Suppressor macrophage (primary cell): ENCODE results near the gene SMTN.
"Not testable (repeated sequence)": the region's sequence is repeated elsewhere in the genome, so short reads cannot be mapped to it uniquely, and the experiment has no call there.

Experiments used
- DNase-seq, 4 experiments: peaks; one replicate each; pipeline ENCODE4 v3.0.0-alpha.2; 2020 to 2022

SMTN gene

DNA sequence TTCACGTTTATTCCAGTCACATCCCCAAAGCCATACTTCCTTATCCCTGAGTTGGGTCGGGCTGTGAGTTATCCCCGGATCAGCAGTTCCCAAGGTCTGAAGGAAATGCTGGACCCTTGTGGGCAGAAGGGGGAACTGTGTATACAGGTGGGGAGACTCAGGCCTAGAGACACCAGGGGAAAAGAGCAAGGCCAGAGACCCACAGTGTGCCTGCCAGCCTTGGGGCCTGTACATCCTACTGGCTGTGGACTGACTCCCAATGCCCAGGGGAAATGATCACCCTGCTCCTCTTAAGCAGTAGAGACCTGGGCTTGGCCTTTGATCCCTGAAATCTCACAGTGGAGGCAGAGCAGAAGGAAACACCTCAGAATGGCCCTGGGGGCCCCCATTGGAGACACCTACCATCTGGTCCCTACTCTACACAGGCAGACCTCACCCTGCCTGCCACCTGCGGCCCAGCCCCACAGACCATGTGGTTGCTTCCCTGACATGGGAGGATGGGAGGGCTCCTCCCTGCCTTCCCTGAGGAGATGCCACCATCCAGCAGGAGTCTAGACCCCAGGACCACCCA, 25.0 kb downstream of the SMTN start:
- DNase-seq = no peak

DNA sequence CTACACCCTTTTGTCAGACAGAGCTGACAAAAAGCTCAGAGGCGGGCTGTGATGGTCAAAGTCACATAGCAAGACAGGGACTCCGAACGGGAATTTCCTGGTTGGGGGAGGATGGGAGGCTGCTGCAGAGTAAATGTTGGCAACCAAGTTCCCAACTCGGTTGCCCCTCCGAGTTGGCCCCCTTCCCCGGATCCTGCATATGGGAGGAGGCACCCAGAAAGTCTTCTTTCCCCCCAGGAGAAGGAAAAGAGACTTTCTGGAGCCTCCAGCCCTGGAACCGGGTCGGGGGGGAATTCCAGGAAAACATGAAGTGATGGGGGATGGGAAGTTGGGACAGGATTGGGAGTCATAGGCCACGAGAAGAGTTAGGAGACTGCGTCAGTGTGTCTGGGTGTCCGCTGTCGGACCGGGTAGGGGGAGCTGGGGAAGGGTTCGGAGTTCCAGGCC, 25.6 kb downstream of the SMTN start:
- no peak for DNase-seq

DNA sequence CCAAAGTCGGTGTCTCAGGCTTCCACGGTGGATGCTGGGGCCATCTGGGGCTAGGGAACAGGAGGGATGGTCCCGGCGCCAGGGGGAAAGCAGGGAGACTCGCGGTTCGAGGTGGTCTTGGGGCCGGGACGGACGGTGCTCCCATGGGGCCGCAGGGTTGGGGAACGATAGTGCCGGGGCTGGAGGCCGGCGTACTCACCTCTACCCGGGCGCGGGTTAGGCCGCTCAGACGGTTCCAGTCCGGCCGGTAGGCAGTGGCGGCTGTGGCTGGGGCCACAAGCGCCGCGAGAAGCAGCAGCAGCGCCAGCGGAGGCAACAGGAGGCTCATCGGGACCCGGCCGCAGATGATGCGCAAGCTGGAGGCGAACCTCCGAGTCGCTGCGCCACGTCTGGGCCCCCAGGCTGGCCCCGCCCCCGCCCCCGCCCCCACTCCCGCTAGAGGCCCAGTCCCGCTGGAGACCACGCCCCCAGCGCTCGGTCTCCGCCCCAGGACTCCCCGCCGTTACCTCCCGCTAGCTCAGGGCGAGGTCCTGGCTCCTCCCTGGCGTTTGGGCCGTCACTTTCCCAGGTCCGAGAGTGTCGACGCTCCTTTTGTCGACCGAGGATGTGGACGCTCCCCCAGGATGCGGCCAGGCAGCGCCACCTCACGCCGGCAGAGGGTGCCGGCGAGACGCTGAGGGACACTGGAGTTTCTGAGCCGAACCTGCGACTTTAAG, 26.2 kb downstream of the SMTN start, which contains the start of gene SELENOM:
Gene SELENOM (minus strand): TSS at position 391 of the 716 bp plus-strand sequence. CDS start 63 bp downstream, at position 328.
- peak; percentile 94 to 97 (median 96) for DNase-seq

DNA sequence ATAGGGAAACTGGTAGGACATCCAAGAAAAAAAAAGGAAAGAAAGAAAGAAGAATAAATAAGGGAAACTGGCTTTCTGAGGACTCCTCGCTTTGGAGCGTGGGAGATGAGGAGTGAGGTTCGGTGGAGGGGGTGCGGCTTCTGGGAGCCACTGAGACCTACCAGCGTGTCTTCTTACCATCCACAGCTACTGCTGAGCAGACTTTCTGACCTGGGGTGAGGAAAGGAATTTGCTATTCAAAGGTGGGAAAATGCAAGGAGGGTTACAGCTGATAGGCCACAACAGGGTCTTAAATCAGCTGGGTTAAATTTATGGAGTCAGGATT, 26.7 kb downstream of the SMTN start:
- DNase-seq = no peak

DNA sequence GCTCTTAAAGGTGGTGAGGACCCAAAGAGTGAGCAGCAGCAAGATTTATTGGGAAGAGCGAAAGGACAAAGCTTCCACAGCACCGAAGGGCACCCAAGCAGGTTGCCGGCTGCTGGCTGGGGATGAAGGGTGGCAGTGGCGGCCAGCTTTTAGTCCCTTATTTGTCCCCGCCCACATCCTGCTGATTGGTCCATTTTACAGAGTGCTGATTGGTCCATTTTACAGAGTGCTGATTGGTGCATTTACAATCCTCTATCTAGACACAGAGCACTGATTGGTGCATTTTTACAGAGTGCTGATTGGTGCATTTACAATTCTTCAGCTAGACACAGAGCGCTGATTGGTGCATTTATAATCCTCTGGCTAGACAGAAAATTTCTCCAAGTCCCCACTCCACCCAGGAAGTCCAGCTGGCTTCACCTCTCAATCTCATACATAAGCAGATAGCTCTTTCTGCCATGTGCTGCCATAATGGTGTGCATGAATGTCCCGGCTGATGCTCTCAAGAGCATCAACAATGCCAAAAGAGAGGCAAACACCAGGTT, 31.5 kb downstream of the SMTN start:
- DNase-seq = not testable (repeated sequence)

DNA sequence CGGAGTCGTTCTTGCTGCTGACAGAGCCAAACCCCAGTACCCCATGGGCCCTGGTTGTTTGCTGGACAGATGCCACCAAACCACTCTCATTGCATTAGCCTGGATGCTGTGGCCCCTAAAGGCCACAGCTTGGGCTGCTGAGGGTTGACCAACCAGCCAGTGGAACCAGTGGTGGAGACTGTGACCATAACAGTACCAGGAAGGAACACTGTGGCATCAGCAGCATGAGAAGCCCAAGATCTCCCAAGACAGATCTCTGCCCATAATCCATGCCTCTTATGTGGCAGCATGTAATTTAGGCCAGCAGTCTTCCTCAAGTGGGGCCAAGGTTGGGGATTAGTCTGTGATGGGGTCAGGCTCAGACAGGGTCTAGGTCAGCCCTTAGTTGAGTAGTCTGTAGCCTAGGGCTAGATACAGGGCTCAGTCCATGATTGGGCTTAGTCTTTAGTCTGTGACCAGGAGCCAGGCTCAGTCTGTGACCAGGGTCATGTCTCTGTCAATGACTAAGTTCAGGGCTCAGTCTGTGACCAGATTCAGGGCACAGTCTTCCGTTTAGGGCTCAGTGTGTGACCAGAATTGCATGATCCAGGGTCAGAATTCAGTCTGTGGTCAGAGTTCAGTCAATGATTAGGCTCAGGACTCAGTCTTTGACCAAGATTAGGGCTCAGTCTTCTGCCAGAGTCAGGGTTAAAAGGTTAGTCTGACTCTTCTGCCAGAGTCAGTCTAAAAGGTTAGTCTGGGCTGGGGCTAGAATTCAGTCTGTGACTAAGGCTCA, 37.1 kb downstream of the SMTN start:
- no peak for DNase-seq

DNA sequence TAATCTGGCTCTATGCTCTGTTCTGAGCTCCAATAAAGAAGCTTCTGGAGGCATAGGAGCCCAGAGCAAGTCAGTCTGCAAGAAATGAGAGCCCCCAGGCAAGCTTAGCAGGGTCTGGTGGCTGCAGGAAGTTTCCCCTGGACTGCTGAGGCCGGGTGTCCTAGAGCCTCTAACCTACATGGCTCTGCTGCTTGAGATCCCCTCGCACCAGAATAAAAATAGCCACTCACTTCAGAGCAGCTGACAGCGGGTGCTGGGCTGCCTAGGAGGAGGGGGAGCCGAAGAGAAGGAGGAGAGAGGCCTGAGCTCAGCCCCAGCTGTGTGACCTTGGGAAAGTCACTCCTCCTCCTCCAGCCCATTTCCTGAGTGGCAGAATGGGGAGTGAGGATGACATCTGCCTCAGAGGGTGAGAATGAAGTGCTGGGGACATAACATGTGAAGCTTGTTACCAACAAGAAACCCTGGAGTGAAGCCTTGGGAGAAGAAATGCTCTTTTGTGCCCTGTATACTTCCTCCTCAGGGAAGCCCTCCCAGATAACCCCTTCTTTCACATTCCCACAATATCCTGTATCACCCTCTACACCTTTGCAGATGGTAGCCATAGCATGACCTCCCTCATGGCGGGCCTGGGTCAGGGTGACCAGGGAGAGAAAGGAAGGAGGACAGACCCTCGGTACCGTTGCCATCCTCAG, 38.1 kb downstream of the SMTN start:
- no peak for DNase-seq

DNA sequence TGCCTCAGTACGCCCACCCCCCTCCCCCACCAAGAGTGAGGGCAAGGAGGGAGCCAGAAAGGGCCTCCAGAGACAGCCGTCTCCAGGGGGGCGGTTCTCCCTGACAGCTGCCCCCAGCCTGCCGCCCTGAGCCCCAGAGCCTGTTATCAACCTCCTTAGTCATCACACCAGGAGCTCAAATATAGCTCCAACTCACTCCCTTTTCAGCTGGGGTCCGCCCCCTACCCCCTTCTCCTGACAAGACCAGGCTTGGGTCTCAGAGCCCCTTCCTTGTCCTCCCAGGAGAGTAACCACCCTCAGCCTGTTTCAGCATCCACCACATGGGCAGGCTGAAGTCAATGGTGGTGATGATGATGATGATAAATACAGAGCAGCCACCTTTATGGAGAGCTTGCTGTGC, 39.1 kb downstream of the SMTN start:
- DNase-seq = no peak

DNA sequence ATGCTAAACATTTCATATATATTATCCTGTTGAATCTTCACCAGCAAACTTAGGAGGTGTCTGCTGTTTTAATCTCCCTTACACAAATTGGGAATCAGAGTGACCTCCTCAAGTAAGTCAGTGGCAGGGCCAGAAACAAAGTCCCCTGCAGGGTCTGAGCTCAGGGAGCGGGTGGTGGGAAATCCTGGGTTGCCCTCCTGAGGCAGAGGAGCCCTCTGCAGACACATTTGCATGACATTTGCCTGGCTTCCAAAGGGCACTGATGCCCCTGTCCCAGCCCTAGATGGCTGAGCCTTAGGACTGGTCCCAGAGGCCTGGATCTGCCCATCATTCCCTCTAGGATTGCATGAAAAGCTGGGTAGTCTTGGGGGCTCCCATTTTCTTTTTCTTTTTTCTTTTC, 39.5 kb downstream of the SMTN start:
- DNase-seq = no peak

DNA sequence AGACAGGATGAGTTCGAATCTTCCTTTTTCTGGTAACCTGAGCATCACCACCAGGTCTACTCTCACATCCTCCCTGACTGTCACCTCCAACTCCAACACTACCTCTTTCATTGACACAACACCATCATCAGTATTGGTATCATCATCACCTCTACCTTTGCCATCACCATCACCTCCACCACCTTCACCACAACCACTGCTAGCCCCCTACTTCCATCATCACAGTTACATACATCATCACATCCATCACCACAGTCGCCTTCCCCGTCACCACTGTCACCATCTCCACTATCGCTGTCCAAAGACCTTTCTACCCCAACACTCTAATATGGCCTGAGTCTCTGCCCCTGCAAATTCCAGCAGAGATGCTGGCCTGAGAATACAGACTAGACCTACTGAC, 40.3 kb downstream of the SMTN start:
- no peak for DNase-seq

DNA sequence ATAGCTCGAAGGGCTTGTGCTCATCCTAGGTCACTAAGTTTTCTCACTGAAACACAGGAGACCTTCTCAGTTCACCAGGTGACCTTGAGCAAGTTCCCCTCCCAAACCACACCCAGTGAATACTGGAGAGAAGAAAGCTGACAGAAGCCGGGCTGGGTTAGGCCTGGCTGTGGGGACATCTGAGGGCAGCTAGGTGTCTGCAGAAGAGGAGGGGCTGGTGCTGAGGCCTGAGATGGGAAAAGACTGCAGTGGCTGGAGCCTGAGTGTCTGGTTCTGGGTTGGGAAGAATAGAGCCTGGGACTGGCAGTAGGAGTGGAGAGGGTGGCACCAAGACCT, 41.0 kb downstream of the SMTN start:
- DNase-seq = no peak

DNA sequence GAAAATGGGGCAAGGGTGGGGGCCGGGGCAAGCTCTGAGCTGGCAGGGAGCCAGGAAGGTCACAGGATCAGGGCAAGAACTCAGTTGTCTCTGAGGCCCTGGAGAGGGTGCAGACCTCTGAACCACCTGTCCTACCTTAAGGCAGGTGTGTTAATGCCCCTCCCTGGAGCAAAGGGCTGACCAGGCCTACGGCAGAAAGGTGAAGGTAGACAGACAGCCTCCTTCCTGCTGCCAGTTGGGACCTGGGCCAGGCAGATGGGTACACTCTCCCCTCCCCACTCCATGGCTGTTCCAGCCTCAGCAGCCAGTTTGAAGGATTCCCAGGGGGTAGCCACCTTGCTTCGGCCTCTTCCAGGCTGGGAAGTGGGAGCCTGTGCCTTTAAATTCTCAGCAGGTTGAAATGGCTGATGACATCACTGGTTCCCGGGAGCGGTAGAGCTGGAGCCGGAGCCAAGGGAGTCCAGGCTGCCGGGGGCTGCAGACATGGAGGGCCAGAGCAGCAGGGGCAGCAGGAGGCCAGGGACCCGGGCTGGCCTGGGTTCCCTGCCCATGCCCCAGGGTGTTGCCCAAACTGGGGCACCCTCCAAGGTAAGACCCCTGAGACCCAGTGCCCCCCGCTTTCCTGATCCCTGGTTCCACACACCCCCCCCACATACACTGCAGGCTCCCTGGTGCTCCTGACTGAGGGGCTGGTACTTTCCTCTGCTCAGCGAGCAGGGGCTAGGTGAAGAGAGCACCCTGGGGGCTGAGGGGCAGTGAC, 41.6 kb downstream of the SMTN start, which contains the start of gene INPP5J:
Gene INPP5J (plus strand): TSS at position 435 of the 760 bp plus-strand sequence. CDS start 49 bp downstream, at position 484.
- no peak for DNase-seq

DNA sequence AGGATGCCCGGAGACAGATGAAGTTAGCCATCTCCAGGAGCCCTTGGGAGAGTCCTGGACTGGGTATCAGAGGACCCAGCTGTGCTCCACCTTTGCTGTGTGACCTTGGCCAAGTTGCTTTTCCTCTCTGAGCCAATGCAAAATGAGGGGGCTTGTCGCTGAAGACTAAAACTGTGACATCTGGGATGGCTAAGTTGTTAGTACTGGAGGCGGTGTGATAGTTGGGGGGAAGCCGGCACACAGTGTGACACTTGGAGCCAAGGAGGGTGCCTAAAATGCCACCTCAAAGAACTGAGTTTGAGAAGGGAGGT, 42.1 kb downstream of the SMTN start:
- no peak for DNase-seq

DNA sequence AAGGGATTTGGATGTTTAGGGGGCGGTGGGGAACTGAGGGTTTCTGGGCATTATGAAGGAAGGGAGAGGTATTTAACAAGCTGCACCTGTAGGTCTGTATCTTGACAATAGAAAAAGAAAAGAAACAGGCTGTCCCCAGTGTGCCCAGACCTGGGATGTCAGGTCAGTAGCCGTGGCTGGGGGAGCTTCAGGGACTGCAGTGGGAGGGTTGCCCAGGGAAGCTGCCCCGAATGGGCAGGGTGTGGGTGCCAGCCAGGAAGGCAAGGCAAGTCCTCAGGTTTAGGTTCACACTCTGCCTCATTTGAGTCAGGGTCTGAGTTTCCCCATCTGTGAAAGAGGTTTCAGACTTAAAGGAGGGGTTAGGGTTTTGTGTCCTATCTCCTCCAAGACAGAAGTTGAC, 43.2 kb downstream of the SMTN start:
- DNase-seq = no peak

DNA sequence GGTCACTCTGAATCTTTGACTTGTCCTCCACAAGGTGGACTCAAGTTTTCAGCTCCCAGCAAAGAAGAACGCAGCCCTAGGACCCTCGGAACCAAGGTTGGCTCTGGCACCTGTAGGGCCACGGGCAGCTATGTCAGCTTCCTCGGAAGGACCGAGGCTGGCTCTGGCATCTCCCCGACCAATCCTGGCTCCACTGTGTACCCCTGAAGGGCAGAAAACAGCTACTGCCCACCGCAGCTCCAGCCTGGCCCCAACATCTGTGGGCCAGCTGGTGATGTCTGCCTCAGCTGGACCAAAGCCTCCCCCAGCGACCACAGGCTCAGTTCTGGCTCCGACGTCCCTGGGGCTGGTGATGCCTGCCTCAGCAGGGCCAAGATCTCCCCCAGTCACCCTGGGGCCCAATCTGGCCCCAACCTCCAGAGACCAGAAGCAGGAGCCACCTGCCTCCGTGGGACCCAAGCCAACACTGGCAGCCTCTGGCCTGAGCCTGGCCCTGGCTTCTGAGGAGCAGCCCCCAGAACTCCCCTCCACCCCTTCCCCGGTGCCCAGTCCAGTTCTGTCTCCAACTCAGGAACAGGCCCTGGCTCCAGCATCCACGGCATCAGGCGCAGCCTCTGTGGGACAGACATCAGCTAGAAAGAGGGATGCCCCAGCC, 43.8 kb downstream of the SMTN start:
- no peak for DNase-seq

DNA sequence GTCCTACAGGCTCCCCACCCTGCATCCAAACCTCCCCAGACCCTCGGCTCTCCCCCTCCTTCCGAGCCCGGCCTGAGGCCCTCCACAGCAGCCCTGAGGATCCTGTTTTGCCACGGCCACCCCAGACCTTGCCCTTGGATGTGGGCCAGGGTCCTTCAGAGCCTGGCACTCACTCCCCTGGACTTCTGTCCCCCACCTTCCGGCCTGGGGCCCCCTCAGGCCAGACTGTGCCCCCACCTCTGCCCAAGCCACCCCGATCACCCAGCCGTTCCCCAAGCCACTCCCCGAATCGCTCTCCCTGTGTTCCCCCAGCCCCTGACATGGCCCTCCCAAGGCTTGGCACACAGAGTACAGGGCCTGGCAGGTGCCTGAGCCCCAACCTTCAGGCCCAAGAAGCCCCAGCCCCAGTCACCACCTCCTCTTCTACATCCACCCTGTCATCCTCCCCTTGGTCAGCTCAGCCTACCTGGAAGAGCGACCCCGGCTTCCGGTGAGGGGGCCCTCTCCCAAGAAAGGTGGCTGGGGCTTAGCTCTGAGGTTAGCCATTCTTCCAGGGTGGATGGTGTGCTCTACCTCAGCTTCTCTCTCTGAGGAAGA, 44.5 kb downstream of the SMTN start:
- no peak for DNase-seq

DNA sequence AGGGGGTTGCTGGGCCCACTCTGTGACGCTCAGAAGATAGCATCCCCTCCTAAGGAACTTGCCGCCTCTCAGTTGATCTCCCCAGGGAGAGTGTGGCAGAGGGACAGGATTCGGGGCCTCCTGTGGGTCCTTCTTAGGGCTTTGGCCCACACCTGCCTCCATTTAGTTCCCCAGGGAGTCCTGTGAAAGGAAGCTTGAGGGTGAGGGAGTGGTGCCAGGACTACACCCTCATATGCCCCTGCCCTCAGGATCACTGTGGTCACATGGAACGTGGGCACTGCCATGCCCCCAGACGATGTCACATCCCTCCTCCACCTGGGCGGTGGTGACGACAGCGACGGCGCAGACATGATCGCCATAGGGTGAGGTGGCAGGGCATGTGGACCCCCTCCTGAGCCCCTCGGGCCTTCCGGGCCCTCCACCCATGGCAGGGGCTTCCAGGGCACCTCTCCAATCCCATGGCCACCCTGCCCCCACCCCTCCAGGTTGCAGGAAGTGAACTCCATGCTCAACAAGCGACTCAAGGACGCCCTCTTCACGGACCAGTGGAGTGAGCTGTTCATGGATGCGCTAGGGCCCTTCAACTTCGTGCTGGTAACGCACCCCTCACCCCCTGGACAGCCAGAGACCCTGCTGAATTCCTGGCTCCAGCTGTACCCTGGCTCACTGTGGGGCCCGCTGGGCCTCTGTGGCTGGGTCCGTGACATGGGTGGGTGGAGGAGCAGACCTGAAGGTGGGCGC, 45.2 kb downstream of the SMTN start:
- no peak for DNase-seq

DNA sequence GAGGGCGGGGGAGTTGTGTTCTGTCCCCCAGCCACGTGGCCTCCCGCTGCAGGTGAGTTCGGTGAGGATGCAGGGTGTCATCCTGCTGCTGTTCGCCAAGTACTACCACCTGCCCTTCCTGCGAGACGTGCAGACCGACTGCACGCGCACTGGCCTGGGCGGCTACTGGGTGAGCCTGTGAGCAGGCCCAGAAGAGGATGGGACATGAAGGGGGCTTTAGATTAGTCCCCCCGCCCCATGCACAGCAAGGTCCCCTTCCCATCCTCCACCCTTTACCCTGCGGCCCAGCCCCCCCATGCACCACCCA, 45.7 kb downstream of the SMTN start:
- no peak for DNase-seq

DNA sequence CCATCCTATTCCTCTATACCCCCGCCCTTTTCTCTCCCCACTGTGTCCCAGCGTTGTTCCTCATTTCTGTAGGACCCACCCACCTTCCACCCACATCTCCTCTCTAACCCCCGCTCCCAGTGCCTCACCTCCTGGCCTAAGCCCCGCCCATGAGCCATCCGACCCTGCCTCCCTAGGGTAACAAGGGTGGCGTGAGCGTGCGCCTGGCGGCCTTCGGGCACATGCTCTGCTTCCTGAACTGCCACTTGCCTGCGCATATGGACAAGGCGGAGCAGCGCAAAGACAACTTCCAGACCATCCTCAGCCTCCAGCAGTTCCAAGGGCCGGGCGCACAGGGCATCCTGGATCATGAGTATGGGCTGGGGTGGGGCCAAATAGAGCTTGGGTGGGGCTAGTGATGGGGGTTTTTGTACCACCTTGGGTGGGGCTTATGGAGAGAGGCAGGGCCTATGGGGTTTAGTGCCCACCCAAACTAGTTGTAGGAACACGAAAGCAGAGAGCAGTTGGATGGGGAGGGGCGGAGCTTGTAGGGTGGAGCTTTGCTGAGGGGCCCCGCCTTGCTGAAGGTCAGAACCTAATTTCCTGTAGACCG, 46.2 kb downstream of the SMTN start:
- peak in 3 of 4 experiments; percentile 29 to 48 (median 41) for DNase-seq

DNA sequence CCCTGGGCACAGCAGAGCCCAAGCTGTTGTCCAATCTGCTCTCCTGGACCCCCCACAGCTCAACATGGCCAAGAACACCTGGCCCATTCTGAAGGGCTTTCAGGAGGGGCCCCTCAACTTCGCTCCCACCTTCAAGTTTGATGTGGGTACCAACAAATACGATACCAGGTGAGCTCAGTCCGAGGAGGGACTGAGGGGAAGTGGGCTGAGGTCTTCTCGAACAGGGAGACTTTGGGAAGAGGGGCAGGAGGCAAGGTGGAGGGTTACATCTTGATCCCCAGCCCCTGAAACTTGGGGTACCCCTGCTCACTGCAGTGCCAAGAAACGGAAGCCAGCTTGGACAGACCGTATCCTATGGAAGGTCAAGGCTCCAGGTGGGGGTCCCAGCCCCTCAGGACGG, 47.0 kb downstream of the SMTN start:
- no peak for DNase-seq
